ENCODE data around the gene LMF1. TPM values are rescaled to one million over a fixed set of nuclear protein-coding genes. Genes with fewer than 3 reads are reported as not detected.

The LMF1 gene
- polyA plus RNA-seq, 3 donors = 17.9 to 26.7 (median 22.0) TPM

- DNase-seq = no peak
Measured at GRCh38 chr16:930511-930910, 40.3 kb downstream of the LMF1 start.

- no peak for DNase-seq
Measured at GRCh38 chr16:930076-930475, 40.7 kb downstream of the LMF1 start.

- no peak for DNase-seq
Measured at GRCh38 chr16:929227-930073, 41.3 kb downstream of the LMF1 start.

- DNase-seq = no peak
Measured at GRCh38 chr16:928526-928925, 42.3 kb downstream of the LMF1 start.

GRCh38 chr16:927931-928330 is 42.9 kb downstream of the LMF1 start:
- DNase-seq = no peak

- peak; percentile 43 for DNase-seq
Measured at GRCh38 chr16:927406-927805, 43.4 kb downstream of the LMF1 start.

- no peak for DNase-seq
Measured at GRCh38 chr16:926715-927114, 44.1 kb downstream of the LMF1 start.

GRCh38 chr16:924806-925205 is 46.0 kb downstream of the LMF1 start:
- no peak for DNase-seq

- no peak for DNase-seq
Measured at GRCh38 chr16:924063-924462, 46.7 kb downstream of the LMF1 start.

- no peak for DNase-seq
Measured at GRCh38 chr16:923184-923583, 47.6 kb downstream of the LMF1 start.

GRCh38 chr16:922051-922450 is 48.7 kb downstream of the LMF1 start:
- DNase-seq = no peak

GRCh38 chr16:921321-921905 is 49.4 kb downstream of the LMF1 start:
- no peak for DNase-seq

- DNase-seq = no peak
Measured at GRCh38 chr16:920717-921116, 50.1 kb downstream of the LMF1 start.

GRCh38 chr16:920051-920681 is 50.6 kb downstream of the LMF1 start:
- DNase-seq = no peak

GRCh38 chr16:919658-920050 is 51.1 kb downstream of the LMF1 start:
- no peak for DNase-seq

GRCh38 chr16:918741-919657 is 51.8 kb downstream of the LMF1 start:
- no peak for DNase-seq

GRCh38 chr16:918068-918467 is 52.7 kb downstream of the LMF1 start:
- no peak for DNase-seq

- DNase-seq = no peak
Measured at GRCh38 chr16:917591-918061, 53.2 kb downstream of the LMF1 start.

- DNase-seq = no peak
Measured at GRCh38 chr16:916035-916799, 54.6 kb downstream of the LMF1 start.

GRCh38 chr16:915546-915945 is 55.2 kb downstream of the LMF1 start:
- no peak for DNase-seq

GRCh38 chr16:914440-914839 is 56.3 kb downstream of the LMF1 start:
- DNase-seq = no peak

Measured in renal pelvis (tissue), 4 donors.